Glomerular visceral epithelial cell (primary cell): ENCODE data around the gene HIRIP3.
"Not testable (repeated sequence)": the region's sequence is repeated elsewhere in the genome, so short reads cannot be mapped to it uniquely, and the experiment has no call there.

Experiments used
- DNase-seq: peaks from one replicate; pipeline ENCODE4 v3.0.0-alpha.2; 2016; ENCODE audit errors: extremely low spot score

The HIRIP3 gene

GRCh38 chr16:30016555-30017276 is 21.3 kb upstream of the HIRIP3 start:
- DNase-seq = no peak

- not testable (repeated sequence) for DNase-seq
Observed at GRCh38 chr16:30015450-30015849, 20.0 kb upstream of the HIRIP3 start.

GRCh38 chr16:30012598-30012997 is 17.2 kb upstream of the HIRIP3 start:
- not testable (repeated sequence) for DNase-seq

- DNase-seq = no peak
Observed at GRCh38 chr16:30011714-30012504, 16.5 kb upstream of the HIRIP3 start.

DNA sequence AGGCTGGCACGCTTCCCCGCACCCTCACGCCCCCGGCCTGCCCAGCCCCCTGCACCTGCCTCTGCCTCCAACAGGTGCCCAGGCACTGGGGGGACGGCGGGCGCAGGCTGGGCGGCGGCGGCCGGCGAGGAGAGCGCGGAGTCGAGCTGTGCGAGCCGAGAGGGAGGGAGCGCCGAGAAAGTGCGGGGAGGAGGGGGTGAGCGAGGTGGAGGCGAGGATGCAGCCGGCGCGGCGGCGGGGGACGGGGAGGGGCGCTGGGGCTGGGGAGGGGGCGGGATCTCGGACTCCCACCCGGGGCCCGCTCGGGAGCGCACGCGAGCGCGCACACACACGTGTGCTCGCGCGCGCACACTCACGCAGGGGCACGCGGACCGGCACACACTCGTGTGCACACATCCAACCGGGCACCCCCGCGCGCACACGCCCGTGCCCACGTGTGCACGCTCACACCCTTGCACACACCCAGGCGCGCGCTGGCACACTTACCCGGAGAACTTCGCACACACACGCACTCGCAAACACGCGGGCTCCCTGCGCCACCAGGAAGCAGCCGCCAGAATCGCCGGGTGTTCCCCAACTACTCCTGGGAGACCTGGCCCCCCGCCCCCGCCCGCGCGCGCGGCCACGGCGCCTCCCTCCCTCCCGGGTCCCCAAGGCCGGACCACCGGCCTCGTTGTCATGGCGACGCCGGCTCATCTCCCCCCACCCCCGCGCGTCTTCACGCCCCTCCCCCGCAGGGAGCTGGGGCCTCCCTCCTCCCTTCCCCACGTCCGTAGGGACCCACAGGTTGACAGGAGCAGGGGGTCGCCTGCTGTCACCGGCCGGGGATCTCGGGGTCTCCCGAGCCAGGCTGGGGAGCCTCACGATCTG is 15.7 kb upstream of the HIRIP3 start, which contains the start of gene DOC2A:
DOC2A (minus strand) TSS at position 184 of the 870 bp plus-strand sequence. CDS start 805 bp downstream, outside the sequence.
- no peak for DNase-seq

DNA sequence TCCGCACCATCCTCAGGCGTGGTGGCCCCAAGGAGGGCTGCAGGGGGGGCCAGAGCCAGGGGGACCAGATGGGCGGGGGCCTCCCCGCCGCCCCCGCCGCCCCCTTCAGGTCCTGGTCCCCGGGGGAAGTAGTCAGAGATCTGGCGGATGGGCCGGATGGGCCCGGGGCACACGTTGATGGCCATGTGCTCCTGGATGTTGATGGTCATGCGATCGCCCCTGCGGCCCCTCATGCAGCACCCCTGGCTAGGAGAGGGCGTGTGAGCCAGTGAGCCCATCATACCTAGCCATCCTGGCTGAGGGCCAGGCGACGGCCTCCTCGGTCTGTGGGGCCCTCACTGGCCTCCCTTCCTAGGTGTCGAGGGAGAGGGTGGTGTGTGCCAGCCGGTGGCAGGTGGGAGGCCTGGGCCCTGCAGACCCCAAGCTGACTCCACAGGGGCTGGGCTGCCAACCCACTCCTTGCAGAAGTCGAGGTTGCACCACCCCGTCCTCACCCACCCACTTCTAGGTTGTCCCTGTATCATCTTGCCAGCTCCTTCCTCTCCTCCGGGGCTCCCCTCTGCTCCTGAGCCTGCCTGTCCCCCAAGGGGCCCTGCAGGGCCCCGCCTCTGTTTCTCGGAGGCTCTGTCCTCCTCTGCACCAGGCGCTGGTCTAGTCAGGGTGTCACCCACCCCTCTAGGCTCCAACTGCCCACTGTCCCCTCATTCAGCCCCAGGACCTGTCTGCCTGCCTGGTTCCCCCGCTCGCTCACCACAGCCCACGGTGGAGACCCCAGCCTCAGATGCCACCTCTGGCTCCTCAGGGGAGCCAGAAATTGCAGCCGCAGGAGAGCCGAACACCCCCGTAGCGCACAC is 14.8 kb upstream of the HIRIP3 start:
- DNase-seq = no peak

- no peak for DNase-seq
Observed at GRCh38 chr16:30009085-30009862, 13.9 kb upstream of the HIRIP3 start.

DNA sequence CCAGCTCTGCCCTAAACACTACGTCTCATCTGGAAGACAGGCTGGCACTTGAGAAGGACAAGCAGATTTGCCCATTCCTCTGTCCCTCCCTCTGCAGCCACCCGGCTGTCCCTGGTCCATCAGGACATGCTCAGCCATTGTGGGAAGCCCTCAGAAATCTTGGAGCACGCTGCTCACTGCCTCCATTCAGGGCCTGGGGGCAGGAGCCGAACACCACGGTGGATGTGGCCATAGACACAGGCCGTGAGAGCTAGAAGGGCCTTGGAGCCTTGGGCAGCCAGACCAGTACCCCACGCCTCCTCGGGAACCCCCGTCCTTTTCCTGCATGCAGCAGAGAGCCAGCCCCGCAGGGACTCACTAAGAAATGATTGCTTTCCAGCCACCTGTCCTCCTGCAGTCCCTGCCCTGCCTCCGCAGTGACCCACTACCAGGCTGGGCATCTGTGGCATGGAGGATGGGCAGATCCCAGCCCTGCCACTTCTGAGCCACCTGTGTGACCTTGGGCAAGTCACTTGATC is 12.0 kb upstream of the HIRIP3 start:
- no peak for DNase-seq

GRCh38 chr16:30006659-30007377 is 11.4 kb upstream of the HIRIP3 start:
- no peak for DNase-seq

DNA sequence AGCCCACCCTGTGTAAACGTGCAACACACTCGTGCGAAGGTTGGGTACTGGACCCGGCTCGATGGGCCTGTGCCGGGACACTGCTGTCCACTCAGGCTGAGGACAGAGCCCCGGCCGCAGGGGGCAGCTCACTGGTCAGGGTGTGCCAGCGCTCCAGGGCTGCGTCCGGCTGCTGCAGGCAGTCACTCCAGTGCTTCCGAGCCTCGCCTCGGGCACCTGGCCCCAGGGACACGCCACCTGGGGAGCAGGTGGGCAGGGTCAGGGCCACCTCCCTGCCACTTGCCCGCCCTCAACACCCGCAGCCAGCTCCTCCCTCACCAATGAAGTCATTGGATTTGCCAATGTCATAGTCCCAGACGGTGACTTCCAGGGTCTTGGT is 10.7 kb upstream of the HIRIP3 start:
- no peak for DNase-seq

- DNase-seq = peak; percentile 40
Observed at GRCh38 chr16:30005341-30006094, 10.1 kb upstream of the HIRIP3 start.

- DNase-seq = no peak
Observed at GRCh38 chr16:30004811-30005242, 9.4 kb upstream of the HIRIP3 start.

DNA sequence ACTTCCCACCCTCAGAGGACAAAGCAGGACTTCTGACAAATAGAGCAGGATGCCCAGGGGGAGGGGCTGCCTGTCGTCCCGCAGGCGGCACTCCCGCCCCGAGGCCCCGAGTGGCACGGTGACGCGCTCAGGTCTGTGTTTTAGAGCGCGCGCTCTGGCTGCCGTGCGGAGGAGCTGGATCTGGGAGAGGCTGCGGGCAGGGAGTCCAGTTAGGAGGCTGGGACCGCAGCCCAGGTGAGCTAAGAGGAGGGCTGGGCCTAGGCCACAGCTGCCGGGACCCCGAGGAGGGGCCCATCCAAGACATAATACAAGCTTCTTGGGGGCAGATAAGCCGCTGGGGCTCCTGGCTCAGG is 9.0 kb upstream of the HIRIP3 start:
- DNase-seq = no peak

DNA sequence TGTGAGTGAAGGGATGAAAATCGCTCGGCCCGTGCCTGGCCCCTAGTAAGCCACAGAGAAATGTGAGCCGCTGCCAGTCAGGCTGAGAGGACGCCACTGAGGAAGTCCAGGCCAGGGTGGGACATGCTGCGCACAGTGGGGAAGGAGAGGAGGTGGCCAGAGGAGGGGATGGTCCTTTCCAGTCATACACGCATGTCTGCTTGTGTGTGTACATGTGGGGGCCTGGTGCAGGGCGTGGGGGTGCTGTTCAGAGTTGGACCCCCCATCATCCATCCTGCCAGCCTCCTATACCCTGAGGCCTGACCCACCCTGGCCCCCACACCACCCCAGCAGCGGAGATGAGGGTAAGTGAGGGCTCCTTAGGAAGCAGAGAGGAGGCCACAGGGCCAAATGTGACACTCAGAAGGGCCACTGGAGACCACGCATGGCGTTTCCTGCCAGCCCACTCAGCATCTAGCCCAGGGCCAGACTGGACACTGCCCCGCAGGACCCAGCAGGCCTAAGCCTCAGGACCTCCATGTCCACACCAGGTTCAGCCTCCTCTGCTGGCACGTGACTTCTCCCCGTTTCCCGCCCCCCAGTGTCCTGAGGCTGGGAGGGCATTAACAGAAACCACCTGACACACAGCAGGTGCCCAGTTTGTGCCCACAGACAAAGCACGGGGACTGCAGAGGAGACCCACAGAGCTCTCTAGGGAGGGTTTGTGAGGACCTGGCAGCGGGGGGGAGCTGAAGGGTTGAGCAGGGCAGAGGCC is 8.4 kb upstream of the HIRIP3 start:
- DNase-seq = no peak

- no peak for DNase-seq
Observed at GRCh38 chr16:30002614-30003346, 7.4 kb upstream of the HIRIP3 start.

GRCh38 chr16:30000735-30001631 is 5.6 kb upstream of the HIRIP3 start:
- no peak for DNase-seq
